IPS DF 6.9 (cell line): ENCODE data around the gene DTNBP1.

ENCODE experiments used
- DNase-seq: peaks from one replicate; pipeline ENCODE4 v3.0.0-alpha.2; 2013; ENCODE audit warnings: low read depth, low spot score
- H3K27ac ChIP-seq: one replicate; pipeline ENCODE4 v1.5.1; 2013; ENCODE audit warnings: low read length, control low read depth
- H3K27me3 ChIP-seq: 2 replicates; pipeline ENCODE4 v1.6.1; 2013; ENCODE audit warnings: mild to moderate bottlenecking, low read length; ENCODE audit not compliant: control insufficient read depth, insufficient read depth
- H3K36me3 ChIP-seq: 2 replicates; pipeline ENCODE4 v1.6.1; 2013; ENCODE audit warnings: low read length; ENCODE audit not compliant: control insufficient read depth, insufficient read depth
- H3K4me1 ChIP-seq: 2 replicates; pipeline ENCODE4 v1.6.1; 2013; ENCODE audit warnings: low read length; ENCODE audit not compliant: control insufficient read depth, insufficient read depth
- H3K4me3 ChIP-seq: 2 replicates; pipeline ENCODE4 v1.5.1; 2013; ENCODE audit warnings: mild to moderate bottlenecking, low read length
- H3K9me3 ChIP-seq: 2 replicates; pipeline ENCODE4 v1.6.1; 2013; ENCODE audit warnings: low read length, inconsistent platforms; ENCODE audit not compliant: control insufficient read depth, insufficient read depth
- WGBS: extraction: QIAGEN DNeasy Blood & Tissue Kit; methylation state at CpG from one replicate; pipeline ENCODE4 v1.1.7; 2013; ENCODE audit warnings: mixed read lengths, missing lambda C conversion rate; ENCODE audit not compliant: insufficient read length, insufficient coverage; 5-methylcytosine and 5-hydroxymethylcytosine counted together

DTNBP1 gene

GRCh38 chr6:15594512-15595259 lies 68.1 kb downstream of the DTNBP1 start:
- Histone ChIP-seq H3K4me3 (no peak overlapping the region), H3K9me3 (no peaks in the 10 kb centered on the region), H3K27ac (no peak overlapping the region), H3K4me1 (no peaks in the 10 kb centered on the region), H3K36me3 (no peaks in the 10 kb centered on the region), H3K27me3 (no peaks in the 10 kb centered on the region)
- no peak for DNase-seq
- WGBS, result no CpG with 5 or more reads among the region's 7 CpGs

- Histone ChIP-seq H3K4me3 (no peak overlapping the region), H3K9me3 (no peaks in the 10 kb centered on the region), H3K4me1 (no peaks in the 10 kb centered on the region), H3K36me3 (no peaks in the 10 kb centered on the region), H3K27me3 (no peaks in the 10 kb centered on the region), H3K27ac (no peak overlapping the region)
- DNase-seq, result no peak
- 100% methylated on average over 1 of the region's 2 CpGs for WGBS
Observed at GRCh38 chr6:15593798-15594197, 69.0 kb downstream of the DTNBP1 start.

GRCh38 chr6:15592610-15593009 lies 70.2 kb downstream of the DTNBP1 start:
- no peak overlapping the region for H3K4me3 ChIP-seq
- no peak overlapping the region for H3K27ac ChIP-seq
- DNase-seq, result no peak
- H3K9me3 ChIP-seq, result no peaks in the 10 kb centered on the region
- no peaks in the 10 kb centered on the region for H3K4me1 ChIP-seq
- no CpG with 5 or more reads among the region's 2 CpGs for WGBS
- H3K27me3 ChIP-seq, result no peaks in the 10 kb centered on the region
- H3K36me3 ChIP-seq, result no peaks in the 10 kb centered on the region

GRCh38 chr6:15588971-15589634 lies 73.7 kb downstream of the DTNBP1 start:
- Histone ChIP-seq H3K36me3 (no peaks in the 10 kb centered on the region), H3K9me3 (no peaks in the 10 kb centered on the region), H3K27ac (no peak overlapping the region), H3K4me1 (no peaks in the 10 kb centered on the region), H3K4me3 (no peak overlapping the region), H3K27me3 (no peaks in the 10 kb centered on the region)
- no peak for DNase-seq
- WGBS, result no CpG with 5 or more reads among the region's 3 CpGs

- Histone ChIP-seq H3K36me3 (no peaks in the 10 kb centered on the region), H3K9me3 (no peaks in the 10 kb centered on the region), H3K27ac (no peak overlapping the region), H3K4me3 (no peak overlapping the region), H3K27me3 (no peaks in the 10 kb centered on the region), H3K4me1 (no peaks in the 10 kb centered on the region)
- no peak for DNase-seq
Observed at GRCh38 chr6:15586503-15586902, 76.3 kb downstream of the DTNBP1 start.

- no CpG with 5 or more reads among the region's 2 CpGs for WGBS
- no peaks in the 10 kb centered on the region for H3K4me1 ChIP-seq
- H3K9me3 ChIP-seq, result no peaks in the 10 kb centered on the region
- no peak overlapping the region for H3K27ac ChIP-seq
- H3K36me3 ChIP-seq, result no peaks in the 10 kb centered on the region
- no peak for DNase-seq
- no peaks in the 10 kb centered on the region for H3K27me3 ChIP-seq
- H3K4me3 ChIP-seq, result no peak overlapping the region
Observed at GRCh38 chr6:15585760-15586214, 77.0 kb downstream of the DTNBP1 start.

GRCh38 chr6:15582499-15582898 lies 80.3 kb downstream of the DTNBP1 start:
- WGBS, result no CpG with 5 or more reads among the region's 1 CpG
- Histone ChIP-seq H3K27ac (no peak overlapping the region), H3K4me1 (peaks cover 3% of the 10 kb centered on the region; the same call in 1 of the 2 replicates), H3K27me3 (no peaks in the 10 kb centered on the region), H3K36me3 (no peaks in the 10 kb centered on the region), H3K4me3 (no peak overlapping the region), H3K9me3 (no peaks in the 10 kb centered on the region)
- DNase-seq, result no peak

GRCh38 chr6:15581751-15582150 lies 81.1 kb downstream of the DTNBP1 start:
- Histone ChIP-seq H3K27me3 (no peaks in the 10 kb centered on the region), H3K27ac (no peak overlapping the region), H3K4me3 (no peak overlapping the region), H3K9me3 (no peaks in the 10 kb centered on the region), H3K36me3 (no peaks in the 10 kb centered on the region), H3K4me1 (peaks cover 5% of the 10 kb centered on the region; the same call in 1 of the 2 replicates)
- no peak for DNase-seq
- WGBS, result no CpG with 5 or more reads among the region's 4 CpGs

GRCh38 chr6:15580326-15580725 lies 82.5 kb downstream of the DTNBP1 start:
- Histone ChIP-seq H3K27ac (no peak overlapping the region), H3K9me3 (no peaks in the 10 kb centered on the region), H3K4me1 (peaks cover 5% of the 10 kb centered on the region; the same call in 1 of the 2 replicates), H3K36me3 (no peaks in the 10 kb centered on the region), H3K27me3 (no peaks in the 10 kb centered on the region), H3K4me3 (no peak overlapping the region)
- WGBS, result no CpG with 5 or more reads among the region's 2 CpGs
- no peak for DNase-seq

GRCh38 chr6:15578716-15579391 lies 84.0 kb downstream of the DTNBP1 start:
- no CpG with 5 or more reads among the region's 3 CpGs for WGBS
- H3K4me1 ChIP-seq, result peaks cover 5% of the 10 kb centered on the region; the same call in 1 of the 2 replicates
- H3K27me3 ChIP-seq, result no peaks in the 10 kb centered on the region
- H3K27ac ChIP-seq, result no peak overlapping the region
- no peak for DNase-seq
- H3K4me3 ChIP-seq, result no peak overlapping the region
- no peaks in the 10 kb centered on the region for H3K36me3 ChIP-seq
- no peaks in the 10 kb centered on the region for H3K9me3 ChIP-seq
